Omental fat pad (tissue), 4 donors: Measurements from ENCODE around the gene NKX2-3. TPM values are rescaled to one million over a fixed set of nuclear protein-coding genes. Genes with fewer than 3 reads are reported as not detected.

Experiments used
- ATAC-seq: fragments of 150-250 bp; one replicate; pipeline ENCODE4 v1.9.1; 2016; ENCODE audit warnings: mild to moderate bottlenecking, moderate library complexity; ENCODE audit not compliant: low FRiP score
- DNase-seq: peaks from one replicate; pipeline ENCODE4 v3.0.0-alpha.2; 2019; ENCODE audit warnings: low spot score
- CTCF ChIP-seq, 3 donors: fragments of 450-650 bp; IDR thresholded peaks; one replicate each; pipeline ENCODE4 v1.5.1; 2016 to 2017; ENCODE audit warnings: antibody characterized with exemption in 3 of 3, mild to moderate bottlenecking in 3 of 3, moderate library complexity in 2 of 3
- total RNA-seq, 4 donors: library from RNA; depleted of rRNA; stranded (reverse); fragments of >200 nt; gene quantifications; one replicate each; pipeline ENCODE4 v1.1.0, GENCODE V29; 2016

Gene NKX2-3
- total RNA-seq, 4 donors from 2014 or later = 0.36 to 15.4 (median 0.87) TPM

- ATAC-seq (no peak), DNase-seq (no peak)
- TF ChIP-seq CTCF (IDR thresholded peaks at IDR 0.05) = no peak
These were observed 3.8 kb downstream of the NKX2-3 start for GRCh38 chr10:99536338-99537085.

GRCh38 chr10:99537086-99537988 lies 4.6 kb downstream of the NKX2-3 start:
- no peak for ATAC-seq
- TF ChIP-seq CTCF (IDR thresholded peaks at IDR 0.05) = no peak
- no peak for DNase-seq

GRCh38 chr10:99537989-99538917 lies 5.5 kb downstream of the NKX2-3 start:
- TF ChIP-seq CTCF (IDR thresholded peaks at IDR 0.05) = no peak
- DNase-seq (no peak), ATAC-seq (no peak)

- DNase-seq (no peak), ATAC-seq (no peak)
- TF ChIP-seq CTCF (IDR thresholded peaks at IDR 0.05) = no peak
These were observed 6.4 kb downstream of the NKX2-3 start for GRCh38 chr10:99539120-99539519.

GRCh38 chr10:99539820-99540219 lies 7.1 kb downstream of the NKX2-3 start:
- no peak for DNase-seq
- ATAC-seq = no peak
- no peak for TF ChIP-seq CTCF (IDR thresholded peaks at IDR 0.05)

GRCh38 chr10:99540306-99540656 lies 7.5 kb downstream of the NKX2-3 start:
- ATAC-seq = no peak
- TF ChIP-seq CTCF (IDR thresholded peaks at IDR 0.05) = no peak

More at GRCh38 chr10:99540306-99540656, 7.5 kb downstream of the NKX2-3 start:
- no peak for DNase-seq
